IMR-90 (cell line): ENCODE measurements around the gene RASSF5.
"Not testable (repeated sequence)": the region's sequence is repeated elsewhere in the genome, so short reads cannot be mapped to it uniquely, and the experiment has no call there.

Source experiments
- CTCF ChIP-seq: conservative IDR thresholded peaks from 2 replicates; pipeline ENCODE4 v1.5.1; 2012; ENCODE audit warnings: mild to moderate bottlenecking, low read depth, low read length, improper control_type of control experiment
- ELK1 ChIP-seq: fragments of 150-350 bp; IDR thresholded peaks from 2 replicates; pipeline ENCODE4 v1.6.1; 2016; ENCODE audit warnings: low read depth, mild to moderate bottlenecking, low read length, moderate library complexity, borderline replicate concordance
- MXI1 ChIP-seq: IDR thresholded peaks from 2 replicates; pipeline ENCODE4 v1.6.1; 2012; ENCODE audit warnings: low read depth, mild to moderate bottlenecking, low read length, moderate library complexity, borderline replicate concordance
- POLR2A ChIP-seq: IDR thresholded peaks from 2 replicates; pipeline ENCODE4 v1.6.1; 2012; ENCODE audit warnings: mild to moderate bottlenecking, low read depth, low read length
- RAD21 ChIP-seq: IDR thresholded peaks from 2 replicates; pipeline ENCODE4 v1.6.1; 2012; ENCODE audit warnings: low read length, improper control_type of control experiment
- RCOR1 ChIP-seq: IDR thresholded peaks from 2 replicates; pipeline ENCODE4 v1.6.1; 2012; ENCODE audit warnings: mild to moderate bottlenecking, low read length, improper control_type of control experiment; ENCODE audit not compliant: insufficient replicate concordance
- RFX5 ChIP-seq: IDR thresholded peaks from 2 replicates; pipeline ENCODE4 v1.8.0; 2012; ENCODE audit warnings: low read depth, mild to moderate bottlenecking, low read length, moderate library complexity
- USF2 ChIP-seq: fragments of 150-350 bp; IDR thresholded peaks from 2 replicates; pipeline ENCODE4 v1.6.1; 2017; ENCODE audit warnings: mild to moderate bottlenecking, antibody characterized with exemption, low read length, low read depth

GRCh38 chr1:206581114-206581497 is 73.8 kb downstream of the RASSF5 start:
- not testable (repeated sequence) for TF ChIP-seq CTCF, POLR2A, MXI1, RAD21, USF2, RCOR1, ELK1, RFX5
